Hindlimb muscle (tissue), 1 donor: ENCODE results near the gene SCD5. TPM values are rescaled to one million over a fixed set of nuclear protein-coding genes. Genes with fewer than 3 reads are reported as not detected.
A peak's percentile ranks its signal among the peaks of the same experiment; 100 is the strongest.

Source experiments
- DNase-seq: peaks from one replicate; pipeline ENCODE4 v3.0.0-alpha.2; 2013
- polyA plus RNA-seq: library from polyadenylated mRNA; unstranded; fragments of 120-200 nt; gene quantifications from one replicate; pipeline ENCODE4 v1.2.1, GENCODE V29; 2013; ENCODE audit not compliant: insufficient read length

The SCD5 gene
- polyA plus RNA-seq, 1 donor: 9.9 TPM

DNA sequence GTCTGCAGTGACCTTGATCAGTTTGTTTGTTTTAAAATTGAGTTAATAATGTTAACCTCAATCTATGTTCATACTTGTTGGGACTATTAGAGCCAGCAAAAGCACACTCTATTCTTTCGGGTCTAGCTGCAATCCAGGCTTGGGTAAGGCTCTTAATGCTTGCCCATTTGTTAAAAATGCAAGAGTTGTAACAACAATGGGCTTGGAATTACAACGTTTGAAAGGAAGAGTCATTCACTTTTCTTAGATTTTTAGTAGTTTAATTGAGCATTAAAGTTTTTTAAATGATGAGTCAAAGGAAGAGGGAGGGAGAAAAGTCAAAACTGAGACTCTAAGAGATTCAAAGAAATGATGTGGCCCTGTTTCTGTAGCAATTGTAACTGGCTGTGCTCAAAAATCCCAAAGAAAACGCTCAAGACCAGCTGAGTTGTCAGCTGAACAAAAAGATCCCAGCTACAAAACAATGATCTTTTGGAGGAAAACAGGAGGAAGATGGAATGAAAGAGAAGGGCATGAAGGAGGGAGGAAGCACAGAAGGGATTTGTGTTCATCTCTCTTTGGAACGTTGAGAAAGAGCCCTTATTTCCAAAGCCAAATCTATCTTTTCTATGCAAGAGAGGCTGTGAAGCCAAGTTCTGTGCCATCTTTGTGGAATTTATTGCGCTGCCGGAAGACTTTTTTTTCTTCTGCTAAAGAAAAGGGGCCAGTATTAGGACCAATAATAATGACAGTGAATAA, 5.5 kb downstream of the SCD5 start:
- DNase-seq: no peak

- no peak for DNase-seq
Measured at GRCh38 chr4:82791179-82791578, 7.4 kb downstream of the SCD5 start.

- DNase-seq: no peak
Measured at GRCh38 chr4:82790060-82790660, 8.4 kb downstream of the SCD5 start.

DNA sequence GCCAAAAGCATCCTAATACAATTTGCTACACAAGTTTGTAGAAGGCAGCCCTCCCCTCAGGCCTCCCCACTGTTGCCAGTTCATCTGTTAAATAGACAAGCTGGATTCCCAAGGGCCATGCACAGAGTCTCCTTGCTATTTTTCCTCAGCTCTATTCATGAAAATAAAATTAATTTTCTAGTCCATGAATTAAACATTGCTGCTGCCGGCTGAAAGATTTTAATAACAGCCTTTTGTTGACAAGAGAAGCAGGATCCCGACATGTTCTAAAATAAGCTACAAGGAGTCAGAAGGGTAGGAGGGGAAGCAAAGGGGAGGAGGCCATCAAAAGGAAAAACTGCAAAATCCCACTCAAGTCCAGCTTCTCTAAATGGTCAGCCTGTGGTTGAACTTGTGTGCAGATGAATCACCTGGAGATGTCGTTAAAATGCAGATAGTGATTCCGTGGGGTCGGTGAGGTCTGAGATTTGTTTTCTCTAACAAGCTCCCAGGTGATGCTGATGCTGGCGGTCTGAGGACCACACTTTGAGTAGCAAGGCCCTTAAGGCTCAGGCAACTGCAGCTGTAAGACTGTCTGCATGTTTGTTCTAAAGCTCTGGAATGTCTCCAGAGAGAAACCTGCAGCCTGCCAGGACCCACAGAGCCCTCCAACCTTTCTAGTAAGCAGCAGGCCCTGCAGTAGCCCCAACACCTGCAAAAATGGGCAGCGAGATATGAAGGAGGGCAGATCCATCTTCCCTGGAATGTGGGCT, 9.4 kb downstream of the SCD5 start:
- no peak for DNase-seq

GRCh38 chr4:82787342-82787741, 11.3 kb downstream of the SCD5 start:
- DNase-seq: no peak

DNA sequence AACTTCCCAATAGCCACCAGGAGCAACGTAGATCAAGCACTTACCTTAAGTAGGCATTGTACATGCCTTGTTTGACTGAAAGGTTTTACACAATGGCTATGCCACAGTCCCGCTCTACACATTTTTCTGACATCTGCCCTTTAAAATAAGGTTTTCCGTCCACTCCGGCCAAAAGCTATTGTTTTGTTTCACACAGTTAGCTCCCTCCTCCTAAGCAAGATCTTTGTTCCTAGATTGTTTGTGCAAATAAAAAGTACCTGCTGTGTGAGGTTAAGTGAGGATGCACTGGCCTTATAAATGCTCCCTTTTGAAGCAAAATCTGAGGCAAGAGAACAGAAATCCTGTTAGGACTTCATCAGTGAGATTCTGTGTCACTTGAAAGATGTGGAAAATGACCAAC, 11.8 kb downstream of the SCD5 start:
- no peak for DNase-seq

DNA sequence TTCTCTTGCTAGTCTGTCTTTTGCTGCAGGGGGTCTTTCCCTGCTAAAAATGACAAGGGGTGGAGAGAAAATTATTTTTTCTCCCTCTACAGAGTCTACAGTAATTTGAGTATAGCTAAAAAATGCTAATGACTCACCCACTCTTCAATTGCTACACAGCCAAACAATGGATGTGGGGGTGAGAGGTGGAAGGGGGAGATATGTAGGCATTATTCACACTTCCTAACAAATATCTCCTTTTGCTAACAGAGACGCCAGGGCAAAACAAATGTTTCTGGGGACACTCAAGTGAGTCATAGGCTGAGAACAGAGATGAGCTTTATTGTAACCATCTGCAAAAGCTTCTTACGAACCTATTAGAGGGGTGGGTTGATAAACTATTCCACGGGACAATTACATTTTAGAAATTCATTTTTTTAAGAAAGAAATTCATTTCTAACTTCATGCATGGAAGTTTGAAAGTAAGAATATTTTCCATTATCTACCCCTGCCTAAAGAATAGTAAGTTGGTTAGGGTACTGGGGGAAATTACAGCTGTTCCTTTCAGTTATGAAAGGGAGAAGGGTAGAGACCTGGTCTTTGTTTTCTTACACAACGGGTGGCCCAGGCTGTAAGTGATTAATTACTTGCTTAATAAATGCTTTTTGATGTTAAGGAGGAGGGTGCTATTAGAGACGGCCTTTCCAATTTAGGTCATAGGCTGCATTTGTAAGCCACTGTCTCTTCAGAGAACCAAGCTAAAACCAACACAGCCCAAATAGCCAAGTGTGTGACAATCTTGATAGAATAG, 12.8 kb downstream of the SCD5 start:
- no peak for DNase-seq

DNA sequence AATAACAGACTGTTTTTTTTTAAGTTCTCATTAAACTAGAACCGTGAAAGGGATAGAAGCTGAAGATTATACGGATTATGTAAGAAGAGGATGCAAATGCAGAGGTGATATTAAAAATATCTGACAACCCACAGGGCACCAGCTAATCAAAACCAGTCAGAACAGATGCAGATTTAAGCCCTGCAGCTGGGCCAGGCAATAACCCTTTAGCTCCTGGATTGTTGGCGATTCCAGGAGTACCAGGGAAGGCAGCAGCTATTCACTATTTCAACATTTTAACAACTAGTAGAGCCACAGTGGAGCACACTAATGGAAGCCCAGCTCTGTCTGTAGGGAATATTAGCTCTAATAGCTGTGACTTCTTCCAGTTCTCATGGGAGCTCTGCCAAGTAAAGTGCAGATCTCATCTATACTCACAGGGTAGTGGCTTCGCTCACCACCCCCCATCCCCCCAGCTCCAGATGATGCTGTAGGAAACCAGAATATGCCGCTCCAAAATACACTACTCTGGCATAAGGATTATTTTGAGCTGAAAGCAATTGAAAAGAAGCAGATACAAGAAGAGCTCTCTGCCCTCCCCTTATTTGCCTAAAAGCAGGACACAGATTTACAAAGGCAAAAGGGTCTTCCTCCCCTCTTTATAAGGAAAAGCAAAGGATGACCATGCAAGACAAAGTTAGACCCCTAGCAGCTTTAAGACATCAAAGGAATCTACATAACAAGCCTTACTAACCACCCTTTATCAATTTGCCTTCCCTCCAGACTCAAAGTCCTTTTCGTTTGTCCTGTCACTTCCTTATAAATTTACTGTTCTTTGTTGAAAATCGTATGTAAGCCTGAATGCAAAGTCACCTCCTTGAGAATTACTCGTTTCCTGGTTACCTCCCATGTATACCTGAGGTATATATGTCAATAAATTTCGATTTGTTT, 13.7 kb downstream of the SCD5 start:
- no peak for DNase-seq

- no peak for DNase-seq
Measured at GRCh38 chr4:82782626-82783345, 15.8 kb downstream of the SCD5 start.

- peak; percentile 69 for DNase-seq
Measured at GRCh38 chr4:82780752-82781231, 17.8 kb downstream of the SCD5 start.

- DNase-seq: no peak
Measured at GRCh38 chr4:82780170-82780751, 18.3 kb downstream of the SCD5 start.

DNA sequence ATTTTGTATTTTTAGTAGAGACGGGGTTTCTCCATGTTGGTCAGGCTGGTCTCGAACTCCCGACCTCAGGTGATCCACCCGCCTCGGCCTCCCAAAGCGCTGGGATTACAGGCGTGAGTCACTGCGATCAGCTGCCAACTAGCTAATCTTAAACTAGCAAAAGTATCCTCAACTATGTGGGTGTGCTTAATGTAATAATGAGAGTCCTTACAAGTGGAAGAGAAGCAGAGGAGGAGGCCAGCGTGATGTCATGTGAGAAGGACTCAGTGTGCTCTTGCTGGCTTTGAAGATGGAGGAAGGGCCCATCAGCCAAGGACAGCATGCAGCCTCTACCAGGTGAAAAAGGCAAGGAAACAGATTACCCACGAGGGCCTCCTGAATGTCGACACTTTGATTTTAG, 19.6 kb downstream of the SCD5 start:
- DNase-seq: no peak

GRCh38 chr4:82777857-82778525, 20.6 kb downstream of the SCD5 start:
- DNase-seq: no peak

GRCh38 chr4:82776925-82777542, 21.6 kb downstream of the SCD5 start:
- no peak for DNase-seq

DNA sequence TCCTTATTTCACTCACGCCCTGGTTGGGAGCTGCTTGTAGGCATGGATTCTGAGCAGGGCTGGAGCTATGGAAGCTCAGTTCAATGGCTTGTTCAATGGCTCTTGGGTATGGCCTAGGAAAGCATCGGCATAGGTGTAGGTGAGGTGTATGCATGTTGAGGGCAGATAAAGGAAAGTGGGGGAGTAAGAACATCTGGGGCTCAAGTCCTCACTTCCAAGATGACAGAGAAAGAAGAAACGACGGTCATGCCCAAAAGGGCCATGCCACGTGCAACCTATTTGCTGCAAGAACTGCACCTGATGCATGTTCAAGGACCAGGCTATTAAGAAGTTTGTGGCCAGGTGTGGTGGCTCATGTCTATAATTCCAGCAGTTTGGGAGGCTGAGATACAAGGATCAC, 23.4 kb downstream of the SCD5 start:
- DNase-seq: no peak

DNA sequence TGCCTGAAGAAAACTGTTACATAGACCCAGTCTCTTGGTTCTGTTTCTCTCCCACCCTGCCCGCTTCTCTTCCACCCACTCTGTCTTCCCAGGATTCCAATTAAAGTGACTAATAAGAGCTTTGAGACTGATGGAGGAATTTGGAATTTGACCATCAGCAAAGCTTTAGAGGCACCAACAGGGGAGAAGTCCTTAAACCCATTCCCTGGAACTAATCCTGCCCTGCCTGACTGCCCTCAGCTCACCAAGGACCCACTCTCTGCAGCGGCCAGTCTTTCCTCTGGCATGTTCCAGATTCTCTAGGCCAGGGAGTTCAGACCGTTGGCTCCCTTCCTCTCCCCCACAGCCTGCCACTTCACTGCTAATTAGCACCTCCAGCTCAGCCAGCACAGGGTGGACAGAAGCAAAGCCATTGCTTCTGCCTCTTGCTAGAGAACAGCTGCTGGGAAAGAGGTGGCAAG, 23.9 kb downstream of the SCD5 start:
- no peak for DNase-seq

DNA sequence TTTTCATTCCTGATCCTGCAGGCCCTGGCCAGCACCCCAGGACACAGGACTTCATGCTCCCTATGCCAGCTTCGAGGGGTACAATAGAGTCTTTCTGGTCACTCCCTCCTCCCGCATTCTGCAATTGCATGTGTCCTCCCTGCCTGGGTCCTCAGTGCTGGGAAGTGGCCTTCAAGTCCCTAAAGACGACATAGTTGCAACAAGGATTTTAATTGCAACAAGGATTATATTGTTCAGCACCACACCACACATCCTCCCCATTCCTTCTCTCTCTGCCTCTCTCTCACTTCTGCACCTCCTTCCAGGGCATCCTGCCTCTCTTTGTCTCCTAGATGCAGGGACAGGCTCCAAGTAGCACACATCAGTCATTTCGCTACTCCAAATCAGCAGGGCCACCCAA, 25.5 kb downstream of the SCD5 start:
- no peak for DNase-seq

GRCh38 chr4:82770607-82771006, 28.0 kb downstream of the SCD5 start:
- DNase-seq: no peak

DNA sequence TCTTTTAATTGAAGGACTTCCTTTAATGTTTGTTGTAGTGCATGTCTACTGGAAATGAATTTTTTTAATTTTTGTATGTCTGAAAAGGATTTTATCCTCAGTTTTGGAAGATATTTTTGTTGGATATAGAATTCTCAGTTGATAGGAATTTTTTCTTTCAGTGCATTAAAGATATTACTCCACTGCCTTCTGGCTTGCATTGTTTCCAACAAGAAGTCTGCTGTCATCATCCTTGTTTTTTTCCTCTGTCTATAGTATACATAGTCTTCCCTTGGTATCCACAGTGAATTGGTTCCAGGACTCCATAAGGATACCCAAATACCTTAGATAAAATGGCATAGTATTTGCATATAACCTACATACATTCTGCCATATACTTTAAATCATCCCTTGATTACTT, 33.5 kb downstream of the SCD5 start:
- DNase-seq: no peak
